CD4-positive, alpha-beta T cell treated with Interleukin-2 at 100 ng/mL for 4 hours (primary cell): ENCODE data around the gene CDKN2C.
"Not testable (repeated sequence)": the region's sequence is repeated elsewhere in the genome, so short reads cannot be mapped to it uniquely, and the experiment has no call there.

Experiments used
- DNase-seq: peaks from one replicate; pipeline ENCODE4 v3.0.0-alpha.2; 2020; ENCODE audit warnings: low spot score

CDKN2C gene

DNA sequence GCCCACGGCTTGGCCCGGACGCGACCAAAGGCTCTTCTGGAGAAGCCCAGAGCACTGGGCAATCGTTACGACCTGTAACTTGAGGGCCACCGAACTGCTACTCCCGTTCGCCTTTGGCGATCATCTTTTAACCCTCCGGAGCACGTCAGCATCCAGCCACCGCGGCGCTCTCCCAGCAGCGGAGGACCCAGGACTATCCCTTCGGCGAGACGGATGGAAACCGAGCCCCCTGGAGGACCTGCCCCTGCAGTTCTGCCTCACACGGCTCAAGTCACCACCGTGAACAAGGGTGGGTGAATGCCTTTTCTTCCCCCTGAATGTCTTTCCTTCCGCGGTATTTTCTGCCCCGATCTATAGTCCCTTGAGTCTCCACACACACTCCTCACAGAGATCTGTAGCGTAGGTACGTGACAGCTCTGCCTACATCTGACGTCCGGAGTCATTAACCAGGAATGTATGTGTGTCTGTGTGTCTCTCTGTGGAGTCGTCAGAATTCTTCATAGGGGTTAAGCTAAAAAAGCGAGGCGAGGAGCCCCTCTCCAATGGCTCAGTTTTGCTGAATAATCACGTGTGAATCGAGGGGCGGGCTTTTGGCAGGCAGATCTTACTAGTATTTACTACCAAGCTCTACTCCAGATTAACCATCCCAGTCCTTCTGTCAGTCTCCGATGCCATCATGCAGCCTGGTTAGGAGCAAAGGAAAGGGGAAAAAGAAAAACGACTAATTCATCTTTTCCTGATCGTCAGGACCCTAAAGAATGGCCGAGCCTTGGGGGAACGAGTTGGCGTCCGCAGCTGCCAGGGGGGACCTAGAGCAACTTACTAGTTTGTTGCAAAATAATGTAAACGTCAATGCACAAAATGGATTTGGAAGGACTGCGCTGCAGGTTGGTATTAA lies at the start of gene CDKN2C:
CDKN2C (plus strand) TSS at position 635 of the 898 bp plus-strand sequence; CDS start at position 759, 124 bp downstream.
- DNase-seq, result peak; percentile 60

DNA sequence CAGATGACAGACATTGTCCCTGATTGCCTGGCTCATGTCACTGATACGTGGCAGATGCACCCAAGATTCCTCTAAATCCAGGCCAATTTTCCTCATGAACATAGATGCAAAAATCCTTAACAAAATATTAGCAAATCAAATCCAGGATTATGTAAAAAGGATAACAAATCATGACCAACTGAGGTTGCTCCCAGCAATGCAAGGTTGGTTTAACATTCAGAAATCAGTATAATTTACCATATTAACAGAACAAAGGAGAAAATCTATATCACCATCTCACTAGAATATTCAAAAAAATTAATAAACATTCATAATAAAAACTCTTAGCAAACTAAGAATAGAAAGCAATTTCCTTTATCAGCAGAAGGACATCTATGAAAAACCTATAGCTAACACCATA lies 49.6 kb upstream of the CDKN2C start:
- DNase-seq, result no peak

DNA sequence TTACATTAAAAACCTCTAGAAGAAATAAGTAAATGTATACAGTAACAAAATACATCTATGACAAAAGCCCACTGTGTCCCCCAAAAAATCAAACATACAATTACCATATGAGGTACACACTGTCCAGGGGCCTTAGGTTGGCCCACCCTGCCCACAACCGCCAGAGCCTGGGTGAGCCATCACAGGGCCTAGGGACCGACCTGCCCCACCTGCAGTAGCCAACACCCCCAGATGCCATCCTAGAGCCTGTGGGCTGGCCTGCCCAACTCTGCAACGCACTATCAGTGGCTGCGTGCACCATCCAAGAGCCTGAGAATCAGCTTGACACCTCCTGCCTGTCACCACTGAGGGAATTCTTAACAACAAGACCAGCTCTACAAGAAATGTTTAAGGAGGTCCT lies 49.0 kb upstream of the CDKN2C start:
- no peak for DNase-seq

DNA sequence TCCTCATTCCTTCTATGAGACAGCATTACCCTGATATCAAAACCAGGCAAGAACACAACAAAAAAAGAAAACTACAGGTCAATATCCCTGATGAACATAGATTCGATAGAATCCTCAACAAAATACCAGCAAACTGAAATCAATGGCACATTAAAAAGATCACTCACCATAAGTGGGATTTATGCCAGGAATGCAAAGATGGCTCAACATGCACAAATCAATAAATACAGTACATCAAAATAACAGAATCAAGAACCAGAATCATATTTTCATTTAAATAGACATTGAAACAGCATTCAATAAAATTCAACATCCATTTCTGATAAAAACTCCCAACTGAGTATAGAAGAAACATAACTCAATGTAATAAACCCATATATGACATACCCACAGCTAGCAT lies 46.5 kb upstream of the CDKN2C start:
- DNase-seq, result no peak

DNA sequence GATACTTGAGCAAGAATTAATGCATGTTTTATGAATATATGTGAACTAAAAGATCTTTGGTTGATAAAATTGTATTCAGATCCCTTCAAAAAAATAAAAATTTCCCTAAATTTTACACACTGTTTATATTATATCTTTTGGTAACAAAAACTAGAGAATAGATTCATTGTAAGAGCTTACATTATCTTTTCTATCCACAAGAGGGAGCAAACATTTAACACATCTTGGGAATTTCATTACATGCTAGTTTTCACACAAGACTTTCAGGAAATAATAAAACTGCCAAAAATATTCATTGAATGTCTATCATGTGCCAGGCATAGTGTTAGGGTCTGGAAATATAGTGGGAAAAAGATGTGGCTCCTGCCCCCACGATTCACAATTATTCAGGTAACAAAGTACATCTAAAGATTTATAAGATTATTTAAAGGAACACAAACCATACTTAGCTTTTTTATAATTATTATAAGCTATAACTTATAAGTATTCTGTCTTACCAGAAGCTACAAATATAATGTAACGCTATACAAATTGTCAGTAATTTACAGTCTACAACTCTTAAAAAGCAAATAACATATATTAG lies 40.6 kb upstream of the CDKN2C start:
- peak; percentile 22 for DNase-seq

DNA sequence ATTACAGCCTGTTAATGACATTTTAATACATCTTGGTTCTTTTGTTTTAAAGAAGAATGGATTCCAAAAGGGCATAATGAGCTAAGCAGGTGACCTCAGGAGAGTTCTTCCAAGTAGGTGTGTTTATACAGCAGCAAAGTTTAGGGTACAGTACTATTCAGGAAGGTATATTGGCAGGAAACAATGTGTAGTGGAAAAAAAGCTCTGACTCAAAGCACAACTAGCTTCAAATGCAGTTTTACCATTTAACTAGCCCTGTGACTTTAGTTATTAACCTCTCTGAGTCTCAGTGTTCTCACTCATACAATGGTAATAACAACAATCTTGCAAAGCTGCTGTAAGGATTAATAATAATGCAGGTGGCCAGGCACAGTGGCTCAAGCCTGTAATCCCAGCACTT lies 39.9 kb upstream of the CDKN2C start:
- DNase-seq, result no peak

DNA sequence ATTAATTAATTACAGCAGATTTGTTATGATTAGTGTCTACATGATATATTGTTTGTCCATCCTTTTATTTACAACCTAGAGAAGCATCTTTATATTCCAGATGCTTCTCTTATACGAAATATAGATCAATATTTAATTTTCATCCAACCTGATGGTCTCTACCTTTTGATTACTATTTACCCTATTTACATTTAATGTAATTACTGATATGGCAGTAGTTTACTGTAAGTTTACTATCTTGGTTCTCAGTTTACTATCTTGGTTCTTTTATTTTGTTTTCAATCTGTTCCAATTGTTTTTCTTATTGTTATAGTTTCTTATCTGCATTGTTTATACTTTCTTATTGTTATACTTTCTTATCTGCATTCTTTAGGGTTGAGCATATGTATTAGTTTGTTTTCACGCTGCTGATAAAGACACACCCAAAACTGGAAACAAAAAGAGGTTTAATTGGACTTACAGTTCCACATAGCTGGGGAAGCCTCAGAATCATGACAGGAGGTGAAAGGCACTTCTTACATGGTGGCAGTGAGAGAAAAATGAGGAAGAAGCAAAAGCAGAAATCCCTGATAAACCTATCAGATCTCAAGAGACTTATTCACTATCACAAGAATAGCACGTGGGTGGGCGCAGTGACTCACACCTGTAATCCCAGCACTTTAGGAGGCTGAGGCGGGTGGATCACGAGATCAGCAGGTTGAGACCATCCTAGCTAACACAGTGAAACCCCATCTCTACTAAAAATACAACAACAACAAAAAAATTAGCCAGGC lies 38.9 kb upstream of the CDKN2C start:
- DNase-seq, result no peak

DNA sequence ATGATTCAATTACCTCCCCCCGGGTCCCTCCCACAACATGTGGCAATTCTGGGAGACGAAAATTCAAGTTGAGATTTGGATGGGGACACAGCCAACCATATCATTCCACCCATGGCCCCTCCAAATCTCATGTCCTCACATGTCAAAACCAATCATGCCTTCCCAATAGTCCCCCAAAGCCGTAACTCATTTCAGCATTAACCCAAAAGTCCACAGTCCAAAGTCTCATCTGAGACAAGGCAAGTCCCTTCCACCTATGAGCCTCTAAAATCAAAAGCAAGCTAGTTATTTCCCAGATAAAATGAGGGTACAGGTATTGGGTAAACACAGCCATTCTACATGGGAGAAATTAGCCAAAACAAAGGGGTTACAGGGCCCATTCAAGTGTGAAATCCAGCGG lies 38.0 kb upstream of the CDKN2C start:
- not testable (repeated sequence) for DNase-seq

DNA sequence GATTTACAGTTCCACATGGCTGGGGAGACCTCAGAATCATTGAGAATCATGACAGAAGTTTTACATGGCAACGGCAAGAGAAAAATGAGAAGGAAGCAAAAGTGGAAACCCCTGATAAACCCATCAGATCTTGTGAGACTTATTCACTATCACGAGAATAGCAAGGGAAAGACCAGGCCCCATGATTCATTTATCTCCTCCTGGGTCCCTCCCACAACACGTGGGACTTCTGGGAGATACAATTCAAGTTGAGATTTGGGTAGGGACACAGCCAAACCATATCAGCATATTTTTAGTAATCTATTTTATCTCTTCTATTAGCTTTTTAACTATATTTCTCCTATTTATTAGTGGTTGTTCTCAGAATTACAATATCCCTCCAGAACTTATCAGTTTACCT lies 36.3 kb upstream of the CDKN2C start:
- not testable (repeated sequence) for DNase-seq

DNA sequence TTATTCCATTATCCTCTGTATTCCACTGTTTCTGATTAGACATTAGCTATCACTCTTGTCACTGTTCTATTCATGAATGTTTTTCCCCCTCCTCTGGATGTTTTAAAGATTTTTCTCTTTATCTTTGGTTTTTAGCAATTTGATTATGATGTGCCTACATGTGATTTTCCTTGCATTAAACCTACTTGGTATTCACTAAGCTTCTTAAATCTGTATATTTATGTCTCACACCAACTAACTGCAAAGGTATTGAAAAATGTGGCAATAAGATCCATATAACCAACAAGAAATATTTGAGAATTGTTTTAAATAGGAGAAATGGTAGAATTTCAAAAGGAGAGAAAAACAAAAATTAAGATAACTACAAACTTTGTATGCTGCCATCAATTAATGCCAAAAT lies 35.2 kb upstream of the CDKN2C start:
- DNase-seq, result no peak

DNA sequence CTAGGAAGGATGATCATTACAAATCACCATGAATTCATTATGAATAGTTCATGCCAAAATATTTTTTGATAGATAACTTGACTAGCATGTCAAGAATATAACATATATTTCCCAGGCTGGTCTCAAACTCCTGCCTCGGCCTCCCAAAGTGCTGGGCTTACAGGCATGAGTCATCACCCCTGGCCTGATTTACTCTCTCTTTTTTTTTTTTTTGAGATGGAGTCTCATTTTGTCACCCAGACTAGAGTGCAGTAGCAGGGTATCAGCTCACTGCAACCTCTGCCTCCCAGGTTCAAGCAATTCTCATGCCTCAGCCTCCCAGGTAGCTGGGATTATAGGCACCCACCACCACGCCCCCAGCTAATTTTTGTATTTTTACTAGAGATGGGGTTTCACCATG lies 34.8 kb upstream of the CDKN2C start:
- not testable (repeated sequence) for DNase-seq

DNA sequence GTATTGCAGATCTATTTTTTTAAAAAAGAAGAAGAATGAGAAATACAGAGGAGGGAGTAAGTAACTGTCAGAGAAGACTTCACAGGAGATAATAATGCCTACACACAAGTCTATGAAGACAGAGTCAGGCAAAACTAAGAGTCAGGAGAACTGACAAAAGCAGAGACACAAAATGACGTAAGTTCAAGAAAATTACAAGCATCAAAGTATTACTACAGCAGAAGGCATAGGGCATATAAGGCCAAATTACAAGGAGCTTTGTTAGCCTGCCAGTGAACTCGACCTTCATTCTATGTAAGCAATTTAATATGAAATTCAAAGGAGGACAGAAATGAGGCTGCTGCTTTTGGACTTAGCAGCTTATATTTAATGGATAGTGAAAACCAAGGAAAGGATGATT lies 33.7 kb upstream of the CDKN2C start:
- DNase-seq, result no peak

DNA sequence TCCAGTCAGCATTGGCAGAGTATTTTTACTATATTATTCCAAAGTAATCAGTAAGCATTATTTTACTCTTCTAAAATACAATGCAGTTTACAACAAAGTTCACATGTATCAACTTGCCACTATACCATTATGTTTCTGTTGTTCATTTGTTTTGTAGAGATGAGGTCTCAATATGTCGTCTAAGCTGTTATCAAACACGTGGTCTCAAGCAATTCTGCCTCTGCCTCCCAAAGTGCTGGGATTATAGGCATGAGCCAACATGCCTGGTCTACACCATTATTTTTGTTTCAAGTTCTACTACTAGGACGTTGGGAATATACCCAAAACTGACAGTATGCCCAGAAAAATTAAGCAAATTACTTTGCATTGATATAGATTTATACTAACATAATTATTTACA lies 29.8 kb upstream of the CDKN2C start:
- DNase-seq, result no peak

DNA sequence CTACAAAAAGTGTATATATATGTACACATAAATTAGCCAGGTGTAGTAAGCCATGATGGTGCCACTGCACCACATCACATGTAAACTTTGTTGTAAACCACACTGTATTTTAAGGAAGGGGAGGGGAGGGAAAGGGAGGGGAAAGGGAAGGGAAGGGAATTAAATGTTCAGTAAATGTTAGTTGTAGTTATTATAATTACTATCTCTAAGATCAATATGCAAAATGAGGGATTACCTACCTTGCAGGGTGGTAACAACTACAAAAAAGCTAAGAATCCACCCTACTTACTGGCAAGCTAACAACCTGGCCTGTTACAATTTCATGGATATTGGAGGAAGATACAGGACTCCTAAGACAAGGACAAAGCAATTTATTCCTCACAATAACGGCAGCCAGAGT lies 27.7 kb upstream of the CDKN2C start:
- DNase-seq, result no peak

DNA sequence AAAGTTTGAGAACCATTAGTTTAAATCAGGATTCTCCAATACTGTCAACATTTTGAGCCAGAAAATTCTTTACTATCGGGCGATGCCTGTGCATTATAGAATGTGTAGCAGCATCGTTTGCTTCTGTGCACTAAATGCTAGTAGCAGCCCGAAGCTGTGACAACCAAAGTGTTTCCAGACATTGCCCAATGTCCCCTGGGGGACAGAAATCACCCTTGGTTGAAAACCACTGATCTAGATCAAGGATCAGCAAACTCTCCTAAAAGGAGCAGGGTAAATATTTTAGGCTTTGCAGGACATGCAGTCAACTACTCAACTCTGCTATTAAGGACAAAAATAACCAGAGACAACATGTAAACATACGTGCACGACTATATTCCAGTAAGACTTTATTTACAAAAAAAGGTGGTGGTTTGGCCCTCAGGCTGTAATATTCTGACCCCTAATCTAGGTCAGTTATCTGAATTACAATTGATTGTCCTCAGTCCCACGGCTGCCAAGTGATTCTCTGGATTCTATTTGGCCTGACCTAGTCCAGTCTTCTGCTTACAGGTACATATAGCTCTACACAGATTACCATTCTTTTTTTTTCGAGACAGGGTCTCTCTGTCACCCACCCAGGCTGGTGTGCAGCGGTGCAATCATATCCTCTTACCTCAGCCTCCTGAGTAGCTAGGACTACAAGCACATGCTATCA lies 20.6 kb upstream of the CDKN2C start:
- DNase-seq, result no peak

DNA sequence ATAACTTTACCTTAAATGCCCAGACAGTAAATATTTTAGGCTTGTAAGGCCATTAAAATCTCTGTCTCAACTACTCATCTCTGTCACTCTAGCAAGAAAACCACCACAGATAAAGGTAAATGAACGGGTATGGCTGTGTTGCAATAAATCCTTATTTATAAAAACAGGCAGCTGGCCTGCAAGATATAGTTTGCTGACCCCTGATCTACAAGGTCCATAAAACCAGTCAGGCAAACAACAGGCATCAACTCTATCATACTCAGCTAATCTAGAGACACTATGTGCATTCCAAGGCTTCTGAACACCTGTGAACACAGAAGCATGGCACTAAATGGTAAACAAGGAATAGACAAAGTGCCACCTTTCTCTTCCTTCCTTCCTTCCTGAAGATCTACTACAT lies 19.6 kb upstream of the CDKN2C start:
- no peak for DNase-seq

DNA sequence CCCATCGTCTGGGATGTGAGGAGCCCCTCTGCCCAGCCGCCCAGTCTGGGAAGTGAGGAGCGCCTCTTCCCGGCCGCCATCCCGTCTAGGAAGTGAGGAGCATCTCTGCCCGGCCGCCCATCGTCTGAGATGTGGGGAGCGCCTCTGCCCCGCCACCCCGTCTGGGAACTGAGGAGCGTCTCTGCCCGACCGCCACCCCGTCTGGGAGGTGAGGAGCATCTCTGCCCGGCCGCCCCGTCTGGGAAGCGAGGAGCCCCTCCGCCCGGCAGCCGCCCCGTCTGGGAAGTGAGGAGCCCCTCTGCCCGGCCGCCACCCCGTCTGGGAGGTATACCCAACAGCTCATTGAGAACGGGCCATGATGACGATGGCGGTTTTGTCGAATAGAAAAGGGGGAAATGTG lies 17.5 kb upstream of the CDKN2C start:
- DNase-seq, result not testable (repeated sequence)

DNA sequence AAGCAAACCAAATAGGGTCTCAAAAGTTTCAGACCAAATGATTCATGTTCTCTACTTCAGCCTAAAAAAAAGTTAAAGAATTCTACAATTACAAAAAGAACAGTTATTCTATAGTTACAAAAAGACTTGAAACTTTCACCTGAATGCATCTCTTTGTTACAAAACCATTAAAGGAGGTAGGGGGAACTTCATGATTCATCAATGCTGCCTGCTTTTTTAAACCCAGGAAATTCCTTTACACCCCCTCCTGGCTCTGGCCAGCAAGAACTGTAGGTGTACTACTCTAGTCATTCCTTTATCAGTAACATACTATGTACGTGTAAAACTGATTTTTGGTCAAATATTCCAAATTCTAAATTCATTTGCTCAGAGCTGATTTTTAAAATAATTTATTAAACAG lies 14.9 kb upstream of the CDKN2C start:
- no peak for DNase-seq

DNA sequence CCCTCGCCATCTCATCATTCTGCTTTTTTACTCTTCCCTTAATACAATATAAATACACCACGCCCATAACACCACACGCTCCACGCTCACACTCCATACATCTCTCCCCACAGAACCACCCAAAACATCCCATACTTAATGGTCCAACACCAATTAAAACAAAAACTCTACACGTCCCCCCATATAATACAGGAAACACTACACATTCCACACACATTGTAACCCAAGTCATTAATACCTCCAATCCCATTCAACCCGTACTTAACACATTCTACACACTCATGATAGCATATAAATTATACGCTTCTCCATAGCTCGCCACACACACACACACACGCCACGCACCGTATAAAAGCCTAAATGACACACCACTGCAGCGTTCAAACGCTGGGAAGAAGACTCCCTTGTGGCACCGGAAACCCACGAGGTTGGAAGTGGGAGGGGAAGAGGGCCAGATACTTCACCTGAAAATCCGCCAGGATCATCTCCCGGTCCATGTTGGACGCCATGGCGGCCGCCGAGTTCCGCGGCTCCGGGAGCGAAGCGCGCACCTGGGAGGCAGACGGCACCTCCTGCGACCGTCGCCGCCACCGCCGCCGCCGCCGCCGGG lies 10.6 kb upstream of the CDKN2C start:
- DNase-seq, result peak; percentile 37

DNA sequence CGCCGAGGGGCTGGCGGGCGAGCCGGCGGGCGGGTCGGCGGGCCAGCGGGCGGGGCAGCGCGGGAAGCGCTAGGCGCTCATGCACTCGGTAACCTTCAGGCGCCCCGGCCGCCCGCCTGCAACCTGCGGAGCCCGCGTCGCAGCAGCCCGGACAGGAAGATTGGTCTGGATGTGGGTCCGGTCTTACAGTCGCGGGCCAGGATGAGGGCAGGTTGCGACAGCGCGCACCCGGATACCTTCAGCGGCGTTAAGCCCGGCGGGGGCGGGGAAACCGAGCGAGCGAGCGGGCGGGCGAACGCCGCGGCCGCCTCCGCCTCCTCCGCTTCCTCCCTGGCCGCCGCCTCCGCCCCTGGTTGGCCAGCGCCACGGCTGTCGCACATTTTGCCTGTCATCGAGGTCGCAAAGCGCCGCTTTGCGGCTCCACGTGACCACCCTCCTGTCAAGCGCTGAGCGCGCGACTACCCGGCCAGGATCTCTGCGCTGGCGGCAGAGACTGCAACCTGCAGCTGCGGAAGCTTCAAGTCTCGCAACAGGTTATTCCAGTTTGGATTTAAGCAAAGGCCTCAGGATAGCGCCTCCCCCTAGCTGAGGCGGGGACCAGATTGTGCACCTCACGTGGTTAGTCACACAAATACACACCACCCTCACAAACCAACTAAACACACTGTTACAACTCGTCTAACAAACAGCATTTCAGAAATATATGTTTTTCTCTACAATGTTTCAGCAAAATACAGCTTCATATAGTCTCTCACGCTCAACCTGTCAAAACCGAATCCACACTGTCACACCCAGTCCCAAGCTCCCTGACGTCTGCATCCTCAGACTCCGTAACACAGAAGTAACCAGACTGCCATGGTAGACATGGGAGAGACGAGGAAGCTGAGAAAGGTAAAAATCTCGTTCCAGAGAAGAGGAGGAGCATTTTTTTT lies 9.9 kb upstream of the CDKN2C start, which contains the start of gene FAF1:
FAF1 (minus strand) TSS at position 355 of the 932 bp plus-strand sequence. CDS start 456 bp downstream, outside the sequence.
- DNase-seq, result peak; percentile 98

DNA sequence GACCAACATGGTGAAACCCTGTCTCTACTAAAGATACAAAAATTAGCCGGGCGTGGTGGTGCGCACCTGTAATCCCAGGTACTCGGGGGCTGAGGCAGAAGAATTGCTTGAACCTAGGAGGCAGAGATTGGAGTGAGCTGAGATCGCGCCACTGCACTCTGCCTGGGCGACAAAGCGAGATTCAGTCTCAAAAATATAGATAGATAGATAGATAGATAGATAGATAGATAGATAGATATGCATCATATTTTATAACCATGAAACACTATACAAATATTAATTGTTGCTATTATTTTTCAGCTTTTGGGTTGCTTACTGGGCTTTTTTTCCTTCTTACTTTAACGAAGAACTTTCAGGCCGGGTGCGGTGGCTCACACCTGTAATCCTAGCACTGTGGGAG lies 5.2 kb upstream of the CDKN2C start:
- no peak for DNase-seq
